Esophagus squamous epithelium (tissue), 5 donors: Measurements from ENCODE around the gene TPM3. TPM values are rescaled to one million over a fixed set of nuclear protein-coding genes. Genes with fewer than 3 reads are reported as not detected.
A peak's percentile ranks its signal among the peaks of the same experiment; 100 is the strongest.

Source experiments
- DNase-seq: peaks from one replicate; lab custom pipeline; 2025; lab: John Stamatoyannopoulos, UW
- H3K27ac ChIP-seq, 4 donors: fragments of 200-600 bp; sonication (generic); one replicate each; pipeline ENCODE4 v1.5.1; 2016 to 2019; ENCODE audit warnings: mild to moderate bottlenecking in 1 of 4
- H3K27me3 ChIP-seq, 4 donors: fragments of 200-600 bp; sonication (generic); 1 replicate in 3 of 4; 2 replicates in 1 of 4; pipeline versions ENCODE4 v1.5.1 to v1.6.0; 2017 to 2021; ENCODE audit warnings: antibody characterized with exemption in 1 of 4
- H3K36me3 ChIP-seq, 3 donors: fragments of 200-600 bp; sonication (generic); one replicate each; pipeline ENCODE4 v1.5.1; 2016 to 2019
- H3K4me1 ChIP-seq, 3 donors: fragments of 200-600 bp; sonication (generic); one replicate each; pipeline ENCODE4 v1.5.1; 2017 to 2019
- H3K4me3 ChIP-seq, 4 donors: fragments of 200-600 bp; sonication (generic); 1 replicate in 3 of 4; 2 replicates in 1 of 4; pipeline ENCODE4 v1.5.1; 2016 to 2019; ENCODE audit warnings: mild to moderate bottlenecking in 2 of 4, moderate library complexity in 1 of 4
- H3K9me3 ChIP-seq, 3 donors: fragments of 200-600 bp; sonication (generic); one replicate each; pipeline ENCODE4 v1.5.1; 2016 to 2019
- CTCF ChIP-seq, 6 experiments: fragments of 450-650 bp in 4 of 6; fragments of 200-600 bp in 2 of 6; sonication (generic) in 2 of 6; IDR thresholded peaks; one replicate each; pipeline ENCODE4 v1.5.1; 2016 to 2019; ENCODE audit warnings: antibody characterized with exemption in 6 of 6, mild to moderate bottlenecking in 4 of 6, moderate library complexity in 4 of 6
- POLR2A ChIP-seq, 4 donors: fragments of 450-650 bp; IDR thresholded peaks; one replicate each; pipeline ENCODE4 v1.6.1; 2017; ENCODE audit warnings: antibody characterized with exemption in 4 of 4, mild to moderate bottlenecking in 4 of 4, moderate library complexity in 3 of 4
- WGBS, 2 donors: methylation state at CpG; one replicate each; pipeline ENCODE4 v1.1.5; 2018; 5-methylcytosine and 5-hydroxymethylcytosine counted together
- intact Hi-C: fragments of 100-400 bp; cut with DNase I; formaldehyde crosslinking; loops from one replicate; pipeline ENCODE4 v1.15.0; 2022
- total RNA-seq, 4 donors: library from RNA; depleted of rRNA; stranded (reverse); fragments of >200 nt; gene quantifications; one replicate each; pipeline ENCODE4 v1.1.0, GENCODE V29; 2016
- donor health status: DM: yes; HTN: yes; CAD: no.

Gene TPM3
- total RNA-seq, 4 donors from 2014 or later, result 216 to 387 (median 316) TPM

DNA sequence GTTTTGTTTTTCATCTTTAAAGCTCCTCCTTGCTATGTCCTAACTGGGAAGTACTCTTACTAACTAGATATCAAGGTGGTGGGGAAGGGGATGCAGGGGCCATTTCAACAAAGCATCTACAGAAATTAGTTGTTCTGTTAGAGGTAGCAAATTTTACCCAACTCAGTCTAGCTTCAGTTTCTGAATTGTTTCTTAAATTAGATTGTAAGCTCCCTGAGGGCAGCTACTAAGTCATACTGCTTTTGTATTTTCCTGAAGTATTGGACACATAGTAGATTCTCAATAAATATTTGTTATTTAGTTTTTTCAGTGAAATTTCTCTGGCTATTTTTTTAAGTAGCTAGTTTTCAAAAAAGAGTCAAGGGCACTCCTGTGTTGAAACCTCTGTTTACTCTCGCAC lies 30.6 kb upstream of the TPM3 start:
- no peak for DNase-seq
- Histone ChIP-seq H3K4me1 (peaks cover 18 to 69% (median 34%) of the 10 kb centered on the region in 3 donors), H3K36me3 (peaks cover 0 to 43% (median 8%) of the 10 kb centered on the region in 3 donors), H3K9me3 (no peaks in the 10 kb centered on the region), H3K4me3 (peak overlapping the region in 2 of 4 donors; percentile 94 to 99), H3K27me3 (no peaks in the 10 kb centered on the region), H3K27ac (peak overlapping the region in 1 of 4 donors; percentile 98)
- TF ChIP-seq POLR2A (IDR thresholded peaks at IDR 0.05) (no peak), CTCF (IDR thresholded peaks at IDR 0.05) (no peak)
- intact Hi-C loops, result no loop called here
- WGBS, 2 donors, result 94 to 96% methylated on average over 1 of the region's 1 CpG

- WGBS, 2 donors, result 0 to 2% methylated on average over 8 to 10 of the region's 28 CpGs
- H3K36me3 ChIP-seq, result peaks cover 0 to 43% (median 8%) of the 10 kb centered on the region in 3 donors
- H3K27ac ChIP-seq, result peak overlapping the region; percentile 98 to 99 (median 98)
- H3K9me3 ChIP-seq, result no peaks in the 10 kb centered on the region
- H3K4me1 ChIP-seq, result peaks cover 18 to 80% (median 34%) of the 10 kb centered on the region in 3 donors
- peak overlapping the region; percentile 69 to 99 (median 90) for H3K4me3 ChIP-seq
- intact Hi-C loops, result no loop called here
- TF ChIP-seq POLR2A (IDR thresholded peaks at IDR 0.05) (no peak), CTCF (IDR thresholded peaks at IDR 0.05) (peak in 1 of 6 experiments; percentile 10)
- DNase-seq, result peak; percentile 47
- H3K27me3 ChIP-seq, result no peaks in the 10 kb centered on the region
Observed at GRCh38 chr1:154221278-154222001, 29.5 kb upstream of the TPM3 start.

DNA sequence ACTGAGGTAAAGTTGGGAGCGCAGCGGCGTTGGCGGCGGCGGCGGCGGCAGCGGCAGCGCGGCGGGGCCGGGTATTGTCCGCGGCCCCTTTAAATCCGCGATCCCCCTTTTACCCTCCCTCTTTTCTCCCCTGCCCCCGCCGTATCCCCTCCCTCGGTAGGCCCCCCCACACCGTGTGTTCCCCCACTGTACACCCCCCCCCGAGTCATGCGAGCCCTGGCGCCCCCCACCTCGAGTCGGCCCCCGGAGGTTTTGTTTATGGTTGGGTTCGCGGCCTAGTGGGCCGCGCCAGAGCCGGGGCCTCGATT lies 29.0 kb upstream of the TPM3 start:
- TF ChIP-seq POLR2A (IDR thresholded peaks at IDR 0.05), result no peak
- TF ChIP-seq CTCF (IDR thresholded peaks at IDR 0.05), result no peak
- Histone ChIP-seq H3K36me3 (peaks cover 0 to 45% (median 6%) of the 10 kb centered on the region in 3 donors), H3K4me3 (peak overlapping the region; percentile 69 to 99 (median 90)), H3K27ac (peak overlapping the region; percentile 98 to 99 (median 98)), H3K9me3 (no peaks in the 10 kb centered on the region), H3K4me1 (peaks cover 18 to 81% (median 34%) of the 10 kb centered on the region in 3 donors), H3K27me3 (no peaks in the 10 kb centered on the region)
- DNase-seq, result no peak
- WGBS, 2 donors, result 0% methylated on average over 14 to 16 of the region's 33 CpGs
- intact Hi-C loops, result no loop called here

GRCh38 chr1:154220071-154220969 lies 28.4 kb upstream of the TPM3 start, which contains the start of gene UBAP2L:
UBAP2L (plus strand) TSS chr1:154220955; CDS start chr1:154225124, 4,169 bp downstream.
- peak; percentile 93 for DNase-seq
- Histone ChIP-seq H3K4me1 (peaks cover 18 to 75% (median 34%) of the 10 kb centered on the region in 3 donors), H3K27me3 (no peaks in the 10 kb centered on the region)

More at GRCh38 chr1:154220071-154220969, 28.4 kb upstream of the TPM3 start, which contains the start of gene UBAP2L:
- WGBS, 2 donors, result 0 to 1% methylated on average over 10 to 42 of the region's 73 CpGs
- intact Hi-C loops, result no loop called here
- Histone ChIP-seq H3K9me3 (no peaks in the 10 kb centered on the region), H3K27ac (peak within 1 kb of the TSS; percentile 98 to 99 (median 98)), H3K36me3 (peaks cover 0 to 45% (median 3%) of the 10 kb centered on the region in 3 donors), H3K4me3 (peak within 1 kb of the TSS; percentile 69 to 99 (median 90))
- TF ChIP-seq CTCF (IDR thresholded peaks at IDR 0.05), result peak in 2 of 6 experiments; percentile 11 to 17
- TF ChIP-seq POLR2A (IDR thresholded peaks at IDR 0.05), result peak in 3 of 4 donors; percentile 64 to 86 (median 76)
